OCI-LY7 (cell line): ENCODE data around the gene PEX14. TPM values are rescaled to one million over a fixed set of nuclear protein-coding genes. Genes with fewer than 3 reads are reported as not detected.

Experiments used
- BruUV-seq: library from RNA; stranded (reverse); fragments of 400-500 nt; replicated peaks from 2 replicates; lab custom pipeline; 2021; lab: Mats Ljungman, UMichigan
- CTCF ChIA-PET: fragments of 300-600 bp; sonication (Branson Sonifier 250); formaldehyde crosslinking; loops from one replicate; lab custom pipeline; 2022; ENCODE audit warnings: antibody characterized with exemption; ENCODE audit not compliant: unreplicated experiment; lab: Charles Lee
- POLR2A ChIA-PET: fragments of 300-600 bp; sonication (Branson Sonifier 250); formaldehyde crosslinking; loops from one replicate; lab custom pipeline; 2022; ENCODE audit warnings: antibody characterized with exemption; lab: Charles Lee
- DNase-seq: peaks from one replicate; pipeline ENCODE4 v3.0.0-alpha.2; 2015; ENCODE audit warnings: low spot score
- H2AFZ ChIP-seq: fragments of 200-600 bp; sonication (generic), shearing (Covaris generic); 2 replicates; pipeline ENCODE4 v1.6.1; 2014; ENCODE audit warnings: mild to moderate bottlenecking, antibody characterized with exemption, low read length, moderate library complexity
- H3K27ac ChIP-seq: fragments of 200-600 bp; sonication (generic); 2 replicates; pipeline ENCODE4 v1.5.1; 2014; ENCODE audit warnings: mixed run types, low read depth, mild to moderate bottlenecking, moderate library complexity, low read length, inconsistent platforms; ENCODE audit not compliant: poor library complexity, severe bottlenecking
- H3K36me3 ChIP-seq: fragments of 200-600 bp; sonication (generic); 2 replicates; pipeline ENCODE4 v1.6.1; 2014; ENCODE audit warnings: mild to moderate bottlenecking, antibody characterized with exemption, low read length, moderate library complexity, mixed read lengths; ENCODE audit not compliant: insufficient read depth
- H3K4me1 ChIP-seq: fragments of 200-600 bp; sonication (generic); 2 replicates; pipeline ENCODE4 v1.5.1; 2014; ENCODE audit warnings: mild to moderate bottlenecking, low read length; ENCODE audit not compliant: insufficient read depth, poor library complexity, severe bottlenecking
- H3K4me2 ChIP-seq: fragments of 200-600 bp; sonication (generic); 2 replicates; pipeline ENCODE4 v1.6.1; 2014; ENCODE audit warnings: mild to moderate bottlenecking, low read length
- H3K4me3 ChIP-seq: fragments of 200-600 bp; sonication (generic); 2 replicates; pipeline ENCODE4 v1.5.1; 2014; ENCODE audit warnings: mild to moderate bottlenecking, low read depth, low read length; ENCODE audit not compliant: poor library complexity, severe bottlenecking
- H3K79me2 ChIP-seq: fragments of 200-600 bp; sonication (generic); 2 replicates; pipeline ENCODE4 v1.6.1; 2016; ENCODE audit warnings: low read depth, mild to moderate bottlenecking, low read length, moderate library complexity, mixed read lengths; ENCODE audit not compliant: insufficient read depth
- H3K9me2 ChIP-seq: fragments of 200-600 bp; sonication (generic); 2 replicates; pipeline ENCODE4 v1.6.1; 2016; ENCODE audit warnings: mild to moderate bottlenecking, low read length, mixed read lengths; ENCODE audit not compliant: insufficient read depth
- H3K9me3 ChIP-seq: fragments of 200-600 bp; sonication (generic); 2 replicates; pipeline ENCODE4 v1.6.1; 2014; ENCODE audit warnings: mild to moderate bottlenecking, mixed run types, low read length, mixed read lengths
- H4K20me1 ChIP-seq: fragments of 200-600 bp; sonication (generic); 2 replicates; pipeline ENCODE4 v1.6.1; 2014; ENCODE audit warnings: mild to moderate bottlenecking, antibody characterized with exemption, low read length, moderate library complexity, mixed read lengths; ENCODE audit not compliant: insufficient read depth
- EZH2phosphoT487 ChIP-seq: fragments of 200-600 bp; sonication (generic); IDR thresholded peaks from 2 replicates; pipeline ENCODE4 v1.6.1; 2018; ENCODE audit warnings: low read depth, borderline replicate concordance, mild to moderate bottlenecking, mixed run types, antibody characterized with exemption, low read length, moderate library complexity, mixed read lengths
- intact Hi-C: fragments of 100-400 bp; cut with micrococcal nuclease; formaldehyde crosslinking; loops from one replicate; pipeline ENCODE4 v1.10.0; 2022; ENCODE audit not compliant: unreplicated experiment
- total RNA-seq, 2 experiments: library from RNA; depleted of rRNA in 1 of 2; stranded (reverse); fragments of >200 nt in 1 of 2; shearing (Covaris generic) in 1 of 2; gene quantifications; 2 replicates each; pipeline ENCODE4 v1.2.3, GENCODE V29; 2014 to 2022
- TF ChIP-seq, protein P1 (sequence below): fragments of 200-600 bp; sonication (generic); conservative IDR thresholded peaks from 2 replicates; pipeline ENCODE4 v1.5.1; 2014; ENCODE audit warnings: mild to moderate bottlenecking, antibody characterized with exemption, low read length, moderate library complexity, mixed read lengths

PEX14 gene
- total RNA-seq, 2 experiments from 2014 or later: 14.6 to 24.3 TPM

DNA sequence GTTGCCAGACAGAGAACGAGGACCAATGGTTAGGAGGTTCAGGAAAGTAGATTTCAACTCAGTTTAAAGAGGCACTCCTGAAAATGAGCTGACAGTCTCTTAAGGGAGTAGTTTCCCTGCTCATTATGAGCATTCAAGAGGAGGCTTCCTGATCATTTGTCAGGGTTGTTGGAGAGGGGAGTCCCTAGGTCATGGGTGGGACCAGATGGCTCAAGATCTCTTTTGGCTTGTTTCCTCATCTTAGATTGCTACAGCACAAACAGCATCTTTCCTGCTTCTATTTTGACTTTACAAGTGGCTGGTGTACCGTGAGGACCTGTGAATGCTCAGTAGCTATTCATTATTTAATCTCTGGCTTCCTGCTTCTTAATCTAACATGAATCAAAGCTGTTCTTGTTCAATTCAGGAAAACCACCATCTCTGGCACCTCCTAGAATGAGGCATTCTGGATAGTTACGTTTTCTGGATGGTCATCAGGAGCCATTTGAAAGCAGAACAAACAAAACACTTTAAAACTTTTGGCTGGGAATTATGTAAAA lies 47.6 kb downstream of the PEX14 start:
- H2AFZ ChIP-seq: no peak overlapping the region
- CTCF ChIA-PET: interaction anchor here (0.5 to 1.3 kb wide), 2 partner anchors 20 to 1395 kb away, joined by 3 read pairs; no protein-coding TSS in a partner anchor
- no peaks in the 10 kb centered on the region for H3K36me3 ChIP-seq
- no peak overlapping the region for H3K4me3 ChIP-seq
- H3K79me2 ChIP-seq: no peaks in the 10 kb centered on the region
- no peaks in the 10 kb centered on the region for H3K4me1 ChIP-seq
- DNase-seq: no peak
- peaks cover 10% of the 10 kb centered on the region; the same call in 1 of the 2 replicates for H4K20me1 ChIP-seq
- intact Hi-C loops: no loop called here
- no peaks in the 10 kb centered on the region for H3K9me3 ChIP-seq
- TF ChIP-seq, protein P1, sequence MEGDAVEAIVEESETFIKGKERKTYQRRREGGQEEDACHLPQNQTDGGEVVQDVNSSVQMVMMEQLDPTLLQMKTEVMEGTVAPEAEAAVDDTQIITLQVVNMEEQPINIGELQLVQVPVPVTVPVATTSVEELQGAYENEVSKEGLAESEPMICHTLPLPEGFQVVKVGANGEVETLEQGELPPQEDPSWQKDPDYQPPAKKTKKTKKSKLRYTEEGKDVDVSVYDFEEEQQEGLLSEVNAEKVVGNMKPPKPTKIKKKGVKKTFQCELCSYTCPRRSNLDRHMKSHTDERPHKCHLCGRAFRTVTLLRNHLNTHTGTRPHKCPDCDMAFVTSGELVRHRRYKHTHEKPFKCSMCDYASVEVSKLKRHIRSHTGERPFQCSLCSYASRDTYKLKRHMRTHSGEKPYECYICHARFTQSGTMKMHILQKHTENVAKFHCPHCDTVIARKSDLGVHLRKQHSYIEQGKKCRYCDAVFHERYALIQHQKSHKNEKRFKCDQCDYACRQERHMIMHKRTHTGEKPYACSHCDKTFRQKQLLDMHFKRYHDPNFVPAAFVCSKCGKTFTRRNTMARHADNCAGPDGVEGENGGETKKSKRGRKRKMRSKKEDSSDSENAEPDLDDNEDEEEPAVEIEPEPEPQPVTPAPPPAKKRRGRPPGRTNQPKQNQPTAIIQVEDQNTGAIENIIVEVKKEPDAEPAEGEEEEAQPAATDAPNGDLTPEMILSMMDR: no peak
- no peak for TF ChIP-seq EZH2phosphoT487
- no TSS peak for BruUV-seq
- H3K4me2 ChIP-seq: no peak overlapping the region
- POLR2A ChIA-PET: interaction anchor here (0.6 kb wide), 1 partner anchor 353 kb away, joined by 3 read pairs; no protein-coding TSS in a partner anchor
- H3K9me2 ChIP-seq: no peaks in the 10 kb centered on the region
- H3K27ac ChIP-seq: no peak overlapping the region

DNA sequence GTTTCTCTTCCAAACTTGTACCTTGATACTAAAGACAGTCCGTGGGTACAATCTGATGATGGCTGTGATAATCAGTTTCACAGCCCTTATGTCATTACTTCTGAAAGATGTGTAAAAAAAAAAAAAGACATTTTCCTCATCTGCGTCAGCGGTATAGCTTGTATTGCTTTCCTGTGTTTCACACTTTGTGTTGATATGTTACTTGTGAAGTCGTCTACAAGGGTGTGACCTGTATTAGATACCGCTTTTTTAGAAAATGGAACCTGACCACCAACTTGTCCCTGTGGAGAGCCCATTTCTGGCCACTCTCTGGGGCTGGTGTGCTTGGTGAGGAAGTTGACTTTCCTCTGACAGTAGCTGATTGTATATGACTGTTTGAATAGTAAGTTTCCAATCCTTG lies 50.5 kb downstream of the PEX14 start:
- no peaks in the 10 kb centered on the region for H3K4me1 ChIP-seq
- no peak overlapping the region for H3K4me2 ChIP-seq
- intact Hi-C loops: no loop called here
- H4K20me1 ChIP-seq: peaks cover 7% of the 10 kb centered on the region; the same call in 1 of the 2 replicates
- BruUV-seq: no TSS peak
- no peak for DNase-seq
- H3K36me3 ChIP-seq: no peaks in the 10 kb centered on the region
- H3K4me3 ChIP-seq: no peak overlapping the region
- no peaks in the 10 kb centered on the region for H3K9me2 ChIP-seq
- H3K79me2 ChIP-seq: no peaks in the 10 kb centered on the region
- no peaks in the 10 kb centered on the region for H3K9me3 ChIP-seq
- H2AFZ ChIP-seq: no peak overlapping the region
- ChIA-PET POLR2A (interaction anchor here (1.0 kb wide), 1 partner anchor 11 kb away, joined by 3 read pairs; no protein-coding TSS in a partner anchor), CTCF (interaction anchor here (0.6 kb wide), 2 partner anchors 40 to 437 kb away, joined by 3 read pairs; no protein-coding TSS in a partner anchor)
- no peak overlapping the region for H3K27ac ChIP-seq
- TF ChIP-seq EZH2phosphoT487: no peak

DNA sequence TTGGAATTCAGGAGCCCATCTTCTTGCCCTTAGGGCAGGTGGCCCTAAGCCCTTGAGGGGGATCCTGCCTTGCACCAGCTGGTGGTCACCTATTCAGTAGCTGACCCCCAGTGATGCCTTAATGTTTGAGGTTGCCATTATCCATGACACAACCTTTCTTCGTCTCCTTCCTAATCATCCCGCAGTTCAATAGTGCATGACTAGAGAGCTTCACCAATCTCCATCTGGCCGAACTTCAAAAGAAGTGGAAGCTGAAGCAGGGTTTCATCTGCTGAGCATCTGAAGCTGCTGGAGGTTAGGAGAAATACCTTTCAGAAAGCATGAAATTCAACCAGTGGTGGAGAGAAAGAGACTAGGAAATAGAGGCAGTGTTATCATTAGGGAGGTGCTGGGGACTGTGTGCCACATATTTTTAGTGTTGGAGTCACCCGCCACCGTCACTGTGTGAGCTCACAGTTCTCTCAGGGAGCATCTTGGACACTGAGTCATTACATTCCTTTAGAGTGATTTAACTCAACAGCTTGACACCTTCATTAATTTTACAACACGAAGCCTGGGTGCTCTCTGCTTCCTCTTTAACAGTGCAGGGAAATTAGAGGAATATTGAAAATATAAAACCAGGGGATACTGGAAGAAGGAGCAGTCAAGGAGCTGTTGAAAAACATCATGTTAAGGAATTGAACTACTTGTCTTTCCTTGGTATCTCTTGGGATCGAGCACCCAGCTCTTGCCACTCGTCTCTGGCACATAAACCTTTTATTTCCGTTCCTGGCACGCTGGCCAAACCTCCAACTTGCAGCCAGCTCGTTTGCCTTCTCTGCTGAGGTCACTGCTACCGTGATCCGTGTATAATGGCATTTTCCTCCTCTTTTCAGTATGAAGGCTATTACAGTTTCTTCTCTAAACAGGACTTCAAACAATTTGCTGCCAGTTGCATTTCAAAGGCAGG lies 53.6 kb downstream of the PEX14 start:
- H3K4me2 ChIP-seq: no peak overlapping the region
- no peak for TF ChIP-seq EZH2phosphoT487
- TF ChIP-seq, protein P1: no peak

More for the DNA sequence above, 53.6 kb downstream of the PEX14 start:
- Histone ChIP-seq H3K79me2 (no peaks in the 10 kb centered on the region), H3K27ac (no peak overlapping the region), H3K36me3 (no peaks in the 10 kb centered on the region), H3K4me1 (no peaks in the 10 kb centered on the region), H3K4me3 (no peak overlapping the region), H4K20me1 (peaks cover 7% of the 10 kb centered on the region; the same call in 1 of the 2 replicates), H3K9me2 (no peaks in the 10 kb centered on the region), H3K9me3 (no peaks in the 10 kb centered on the region), H2AFZ (no peak overlapping the region)
- ChIA-PET CTCF (no interaction called here), POLR2A (interaction anchor here (0.7 to 0.8 kb wide), 2 partner anchors 15 to 32 kb away, joined by 3 to 9 read pairs; no protein-coding TSS in a partner anchor)
- intact Hi-C loops: no loop called here
- no TSS peak for BruUV-seq
- no peak for DNase-seq
